Left forelimb (tissue), 1 donor: ENCODE measurements around the gene TPO.

ENCODE experiments used
- DNase-seq: peaks from one replicate; pipeline ENCODE4 v3.0.0-alpha.2; 2018; ENCODE audit warnings: low spot score

TPO gene

GRCh38 chr2:1528273-1529064, 115.2 kb downstream of the TPO start:
- DNase-seq: no peak

GRCh38 chr2:1538663-1539062, 125.4 kb downstream of the TPO start:
- no peak for DNase-seq

- no peak for DNase-seq
Measured at GRCh38 chr2:1539441-1539840, 126.2 kb downstream of the TPO start.

- DNase-seq: no peak
Measured at GRCh38 chr2:1539973-1540372, 126.7 kb downstream of the TPO start.

- DNase-seq: no peak
Measured at GRCh38 chr2:1540481-1540880, 127.2 kb downstream of the TPO start.

GRCh38 chr2:1541040-1541439, 127.8 kb downstream of the TPO start:
- DNase-seq: no peak

GRCh38 chr2:1541819-1542475, 128.7 kb downstream of the TPO start:
- no peak for DNase-seq

GRCh38 chr2:1542971-1543370, 129.7 kb downstream of the TPO start:
- no peak for DNase-seq

- DNase-seq: no peak
Measured at GRCh38 chr2:1543776-1544477, 130.7 kb downstream of the TPO start.

- no peak for DNase-seq
Measured at GRCh38 chr2:1544478-1545069, 131.3 kb downstream of the TPO start.

- no peak for DNase-seq
Measured at GRCh38 chr2:1546023-1546591, 132.8 kb downstream of the TPO start.

GRCh38 chr2:1546901-1547300, 133.6 kb downstream of the TPO start:
- no peak for DNase-seq

GRCh38 chr2:1548910-1549673, 135.8 kb downstream of the TPO start:
- no peak for DNase-seq

- DNase-seq: no peak
Measured at GRCh38 chr2:1550076-1550475, 136.8 kb downstream of the TPO start.

- no peak for DNase-seq
Measured at GRCh38 chr2:1550658-1551316, 137.5 kb downstream of the TPO start.

GRCh38 chr2:1551905-1552304, 138.6 kb downstream of the TPO start:
- DNase-seq: no peak

- no peak for DNase-seq
Measured at GRCh38 chr2:1552611-1553010, 139.3 kb downstream of the TPO start.

GRCh38 chr2:1553671-1554295, 140.5 kb downstream of the TPO start:
- no peak for DNase-seq

- DNase-seq: no peak
Measured at GRCh38 chr2:1556286-1556685, 143.0 kb downstream of the TPO start.

- no peak for DNase-seq
Measured at GRCh38 chr2:1556776-1557466, 143.7 kb downstream of the TPO start.
